ENCODE measurements around the gene TRIM7. TPM values are rescaled to one million over a fixed set of nuclear protein-coding genes. Genes with fewer than 3 reads are reported as not detected.
"Not testable (repeated sequence)": the region's sequence is repeated elsewhere in the genome, so short reads cannot be mapped to it uniquely, and the experiment has no call there.

TRIM7 gene
- total RNA-seq, 2 experiments from 2014 or later, result 1.9 TPM

DNA sequence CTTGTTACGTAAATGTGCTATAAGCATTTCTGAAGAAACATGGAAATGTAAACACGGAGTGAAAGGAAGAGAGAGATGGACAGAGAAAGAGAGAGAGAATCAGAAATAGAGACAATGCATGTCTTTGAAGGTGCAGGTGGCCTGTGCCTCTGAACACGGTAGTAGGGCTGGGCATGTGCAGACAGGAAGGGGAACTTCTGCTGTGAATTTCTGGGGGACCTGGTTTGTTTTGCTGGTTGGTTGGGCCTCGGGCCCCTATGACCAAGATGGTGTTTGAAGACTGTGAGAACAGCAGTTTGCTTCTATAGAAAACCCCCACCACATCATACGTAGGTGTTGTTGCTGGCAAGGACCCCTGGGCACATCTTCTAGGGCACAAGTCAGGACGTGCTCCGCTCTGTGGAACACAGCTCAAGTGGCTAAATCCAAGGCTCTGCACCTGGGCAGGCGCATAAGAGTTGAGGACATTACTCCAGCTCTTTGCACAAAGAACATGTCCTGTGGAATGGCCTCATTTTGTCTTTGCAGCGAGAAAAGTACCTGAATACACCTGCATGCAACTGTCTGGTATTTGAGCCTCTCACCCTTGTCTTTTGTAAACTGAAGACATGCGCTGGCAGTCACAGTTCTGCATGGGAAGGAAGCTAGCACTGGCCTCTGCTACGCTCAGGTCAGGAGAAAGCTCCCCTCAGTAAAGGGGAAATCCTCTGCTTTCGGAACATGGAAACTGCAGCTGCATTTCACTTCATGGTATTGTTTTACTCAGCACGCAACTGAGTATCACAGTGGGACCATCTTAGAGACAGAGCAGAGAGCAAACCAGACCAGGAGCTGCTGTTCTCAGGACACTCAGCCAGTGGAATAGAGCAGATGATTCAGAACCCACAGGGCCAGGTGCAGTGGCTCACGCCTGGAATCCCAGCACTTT lies 54.9 kb downstream of the TRIM7 start:
- ChIA-PET POLR2A (no interaction called here), CTCF (no interaction called here)

- ChIA-PET CTCF (no interaction called here), POLR2A (no interaction called here)
Measured at GRCh38 chr5:181149355-181149754, 55.6 kb downstream of the TRIM7 start.

DNA sequence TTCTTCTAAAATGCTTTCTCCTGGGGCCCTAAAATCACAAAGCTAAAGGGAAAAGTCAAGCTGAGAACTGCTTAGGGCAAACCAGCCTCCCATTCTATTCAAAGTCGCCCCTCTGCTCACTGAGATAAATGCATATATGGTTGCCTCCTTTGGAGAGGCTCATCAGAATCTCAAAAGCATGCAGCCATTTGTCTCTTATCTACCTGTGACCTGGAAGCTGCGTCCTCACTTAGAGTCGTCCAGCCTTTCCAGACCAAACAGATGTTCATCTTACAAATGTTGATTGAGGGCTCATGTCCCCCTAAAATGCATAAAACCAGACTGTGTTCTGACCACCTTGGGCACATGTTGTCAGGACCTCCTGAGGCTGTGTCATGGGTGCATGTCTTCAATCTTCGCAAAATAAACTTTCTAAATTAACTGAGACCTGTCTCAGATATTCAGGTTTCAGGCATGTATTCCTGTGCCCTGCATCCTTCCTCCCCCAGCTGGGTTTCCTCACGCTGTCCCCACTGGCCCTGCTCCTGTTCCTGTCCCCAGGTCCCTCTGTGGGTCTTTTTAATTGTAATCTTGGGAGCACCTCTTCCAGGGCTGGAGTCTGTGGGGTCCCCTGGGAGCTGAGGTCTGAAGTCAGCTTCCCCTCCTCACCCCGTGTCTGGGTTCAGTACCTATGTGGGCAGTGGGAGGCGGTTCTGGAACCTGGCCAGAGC lies 57.9 kb downstream of the TRIM7 start, which contains the start of gene OR2V2:
OR2V2 (plus strand) TSS at position 660 of the 710 bp plus-strand sequence. CDS start 7,357 bp downstream, outside the sequence.
- CTCF ChIA-PET, result interaction anchor here (0.7 kb wide), 1 partner anchor 12 kb away, joined by 3 read pairs; no protein-coding TSS in a partner anchor
- POLR2A ChIA-PET, result not testable (repeated sequence)

DNA sequence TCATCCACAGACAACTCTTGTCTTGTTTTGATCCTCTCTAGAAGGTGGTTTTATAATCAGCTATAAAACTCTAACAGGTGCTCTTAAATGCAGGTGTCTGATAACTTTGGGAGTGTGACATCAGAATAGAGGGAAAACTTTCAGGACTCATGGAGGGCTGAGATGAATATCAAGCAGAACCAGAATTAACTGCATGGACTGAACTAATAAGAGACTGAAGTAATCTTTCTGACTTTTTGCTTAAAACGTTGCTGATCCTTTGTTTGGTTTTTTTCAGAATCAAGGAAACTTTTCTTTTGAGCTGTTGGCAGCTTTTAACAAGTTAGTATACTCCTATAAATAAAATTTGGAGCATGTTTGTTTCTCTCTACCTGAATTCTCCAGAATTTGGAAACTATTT lies 59.9 kb downstream of the TRIM7 start:
- ChIA-PET CTCF (no interaction called here), POLR2A (no interaction called here)

Other genes with a start within 250 kb of the TRIM7 start
- not detected for gene BTNL3, start 216.3 kb downstream of the TRIM7 start, total RNA-seq
- gene BTNL9, start 164.9 kb downstream of the TRIM7 start, total RNA-seq, result not detected
- gene OR2V1, start 74.0 kb downstream of the TRIM7 start, total RNA-seq, result not detected
- not detected for gene OR2V2, start 57.6 kb downstream of the TRIM7 start, total RNA-seq
- 10 to 100 TPM; 36.5 to 38.6 TPM for gene TRIM41, start 18.1 kb upstream of the TRIM7 start, total RNA-seq
- gene RACK1, start 38.7 kb upstream of the TRIM7 start, total RNA-seq, result 1,000 to 10,000 TPM; 2,374 to 2,418 TPM
- 10 to 100 TPM; 10.4 TPM for gene TRIM52, start 55.9 kb upstream of the TRIM7 start, total RNA-seq
- gene OR4F3, start 162.1 kb upstream of the TRIM7 start, total RNA-seq, result not detected